ENCODE data around the gene SEC24B.
"Not testable (repeated sequence)": the region's sequence is repeated elsewhere in the genome, so short reads cannot be mapped to it uniquely, and the experiment has no call there.

Gene SEC24B

DNA sequence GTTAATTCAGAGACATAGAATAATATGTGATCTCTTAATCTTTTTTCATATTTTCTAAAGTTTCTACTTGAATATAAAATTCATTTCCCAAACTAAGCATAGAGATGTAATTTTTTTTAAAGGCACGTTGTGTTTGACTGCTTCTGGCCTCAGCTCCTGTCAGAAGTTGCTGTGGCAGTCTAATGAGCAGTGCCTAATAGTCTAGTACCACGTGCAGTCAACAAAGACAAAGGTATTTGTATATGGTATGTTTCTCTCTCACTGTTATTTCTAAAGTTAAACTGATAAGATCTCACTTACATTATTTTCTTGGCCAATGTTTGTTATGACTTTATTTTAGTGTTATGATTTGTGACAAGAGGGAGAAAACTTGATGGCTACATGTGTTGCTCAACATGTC is 77.8 kb downstream of the SEC24B start:
- no peak for DNase-seq

DNA sequence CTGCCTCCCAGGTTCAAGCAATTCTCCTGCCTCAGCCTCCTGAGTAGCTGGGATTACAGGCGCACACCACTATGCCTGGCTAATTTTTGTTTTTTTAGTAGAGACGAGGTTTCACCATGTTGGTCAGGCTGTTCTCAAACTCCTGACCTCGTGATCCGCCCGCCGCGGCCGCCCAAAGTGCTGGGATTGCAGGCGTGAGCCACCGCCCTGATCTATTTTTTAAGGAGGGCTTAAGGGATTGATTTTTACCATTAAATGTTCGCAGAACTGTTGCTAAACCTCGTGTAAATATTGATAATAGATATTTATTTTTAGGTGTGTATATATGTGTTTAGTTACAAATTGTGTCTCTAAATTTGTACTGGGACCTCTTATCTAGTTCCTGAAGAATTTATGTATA is 79.8 kb downstream of the SEC24B start:
- DNase-seq = not testable (repeated sequence)

DNA sequence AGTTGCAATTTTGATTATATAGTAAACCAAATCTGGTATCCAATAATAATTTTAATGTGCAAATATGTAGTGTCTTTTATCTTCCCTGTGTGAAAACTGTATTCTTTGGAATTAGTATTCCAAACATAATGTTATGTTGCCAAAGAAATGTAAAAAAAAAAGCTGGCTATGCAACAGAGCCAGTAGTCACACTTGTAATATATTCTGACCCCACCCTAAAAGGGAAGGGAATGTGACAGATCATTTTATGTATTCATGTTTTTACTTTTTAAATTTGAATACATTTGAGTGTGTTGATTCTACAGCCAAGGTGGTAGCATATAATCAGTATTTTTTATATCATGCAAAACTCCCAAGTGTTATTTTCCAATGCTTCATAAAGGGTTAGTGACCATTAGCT is 98.6 kb downstream of the SEC24B start:
- no peak for DNase-seq

DNA sequence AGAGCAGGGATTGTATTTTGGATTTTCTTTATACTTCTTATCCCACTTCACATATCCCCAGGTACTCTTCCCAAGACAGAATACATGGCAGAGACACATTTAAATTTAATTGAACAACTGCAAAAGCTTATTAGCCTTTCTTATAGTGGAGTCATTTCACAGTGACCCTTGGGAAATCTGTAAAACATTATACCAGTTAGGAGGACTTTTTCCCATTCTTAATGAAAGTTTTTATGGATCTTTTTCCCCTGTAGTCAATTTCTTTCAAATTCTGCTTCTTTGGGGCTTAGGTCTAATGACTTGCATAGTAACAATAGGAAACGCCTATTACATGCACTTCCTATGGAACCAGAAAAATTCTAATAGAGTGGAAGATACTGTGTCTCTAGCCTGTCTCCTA is 111.8 kb downstream of the SEC24B start:
- DNase-seq = no peak

DNA sequence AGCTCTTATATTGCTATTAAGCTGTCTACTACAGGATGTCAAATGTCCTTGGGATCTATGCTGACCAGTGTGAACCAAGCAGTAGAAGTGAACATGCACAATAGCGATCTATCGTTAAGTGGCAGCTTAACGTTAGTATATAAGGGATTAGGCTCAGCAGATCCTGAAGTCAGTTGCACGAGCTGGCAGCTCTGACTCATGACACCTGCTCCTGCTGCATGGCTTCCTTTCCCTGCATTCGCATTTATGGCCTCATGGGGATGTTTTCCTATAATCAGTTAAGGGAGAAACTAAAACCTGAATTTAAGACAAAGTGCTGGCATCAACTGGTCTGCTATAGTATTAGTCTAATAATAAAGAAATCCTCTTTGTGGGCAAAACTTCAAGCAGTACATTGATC is 113.8 kb downstream of the SEC24B start:
- no peak for DNase-seq

DNA sequence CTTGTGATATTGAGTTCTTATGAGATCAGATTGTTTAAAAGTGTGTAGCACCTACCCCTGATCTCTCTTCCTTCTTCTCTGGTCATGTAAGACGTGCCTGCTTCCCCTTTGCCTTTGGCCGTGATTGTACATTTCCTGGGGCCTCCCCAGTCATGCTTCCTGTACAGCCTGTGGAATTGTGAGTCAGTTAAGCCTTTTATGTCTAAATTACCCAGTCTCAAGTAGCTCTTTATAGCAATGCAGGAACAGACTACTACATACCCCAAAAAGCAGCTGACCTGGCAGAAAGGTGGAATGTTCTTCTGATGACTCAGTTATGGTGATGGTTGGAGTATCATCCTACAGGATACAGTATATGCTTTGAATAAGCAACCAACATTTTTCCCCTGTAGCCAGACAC is 115.0 kb downstream of the SEC24B start:
- no peak for DNase-seq

DNA sequence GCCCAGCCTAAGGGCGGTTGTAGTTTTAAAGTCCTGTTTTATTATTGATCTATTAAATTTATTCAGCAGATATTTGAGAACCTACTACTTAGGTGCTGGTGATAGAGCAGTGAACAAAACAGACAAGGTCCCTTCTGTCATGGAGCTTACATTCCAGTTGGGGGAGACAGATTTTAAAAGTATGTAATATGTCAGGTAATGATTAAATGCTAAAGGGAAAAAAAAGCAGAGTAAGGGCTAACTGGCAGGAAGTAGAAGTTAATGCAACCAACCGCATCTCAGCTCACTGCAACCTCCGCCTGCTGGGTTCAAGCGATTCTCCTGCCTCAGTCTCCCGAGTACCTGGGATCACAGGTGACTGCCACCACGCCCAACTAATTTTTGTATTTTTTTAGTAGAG is 118.6 kb downstream of the SEC24B start:
- DNase-seq = no peak

DNA sequence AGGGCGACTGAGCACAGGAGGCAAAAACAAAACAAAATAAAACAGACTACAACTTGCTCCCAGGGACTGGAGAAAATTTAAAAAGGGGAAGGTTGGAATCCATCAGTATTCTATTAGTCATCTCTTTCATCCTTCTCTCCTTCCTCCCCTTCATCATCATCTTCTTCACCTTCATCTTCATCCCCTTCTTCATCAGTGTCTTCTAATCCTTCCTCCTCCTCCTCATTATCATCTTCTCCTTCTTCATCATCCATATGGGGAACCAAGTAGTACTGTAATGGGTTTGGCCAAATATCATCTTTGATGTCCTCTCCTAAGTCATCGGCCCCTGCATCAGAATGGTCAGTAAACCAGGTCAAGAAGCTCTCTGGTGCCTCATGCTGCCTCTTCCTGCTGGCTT is 119.5 kb downstream of the SEC24B start:
- DNase-seq = no peak

DNA sequence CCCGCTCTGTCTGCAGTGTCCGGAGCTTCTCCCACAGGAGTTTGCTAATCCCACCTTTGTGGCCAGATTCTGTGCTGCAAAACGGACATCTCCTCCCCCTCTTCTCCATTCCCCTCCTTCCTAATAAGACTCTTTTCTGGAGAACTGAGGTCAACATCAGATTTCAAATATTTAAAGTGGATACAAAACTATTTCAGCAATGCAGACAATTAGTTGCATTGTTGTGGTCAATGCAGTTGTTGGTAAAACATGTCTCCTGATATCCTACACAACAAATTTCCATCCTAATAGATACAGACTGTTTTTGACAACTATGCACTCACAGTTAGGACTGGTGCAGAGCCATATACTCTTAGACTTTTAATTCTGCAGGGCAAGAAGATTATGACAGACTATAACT is 121.4 kb downstream of the SEC24B start:
- no peak for DNase-seq

DNA sequence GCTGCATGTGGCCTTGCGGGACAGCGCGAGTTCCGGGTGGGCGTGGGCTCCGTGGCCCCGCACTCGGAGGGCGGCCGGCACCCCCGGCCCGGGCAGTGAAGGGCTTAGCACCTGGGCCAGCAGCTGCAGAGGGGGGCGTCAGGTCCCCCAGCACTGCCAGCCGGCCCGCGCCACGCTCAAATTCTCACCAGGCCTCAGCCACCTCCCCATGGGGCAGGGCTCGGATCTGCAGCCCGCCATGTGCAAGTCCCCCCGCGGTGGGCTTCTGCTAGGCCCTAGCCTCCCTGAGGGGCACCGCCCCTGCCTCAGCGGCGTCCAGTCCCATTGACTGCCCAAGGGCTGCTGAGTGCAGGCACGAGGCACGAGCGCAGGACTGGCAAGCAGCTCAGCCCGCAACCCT is 123.8 kb downstream of the SEC24B start:
- DNase-seq = peak; percentile 13

DNA sequence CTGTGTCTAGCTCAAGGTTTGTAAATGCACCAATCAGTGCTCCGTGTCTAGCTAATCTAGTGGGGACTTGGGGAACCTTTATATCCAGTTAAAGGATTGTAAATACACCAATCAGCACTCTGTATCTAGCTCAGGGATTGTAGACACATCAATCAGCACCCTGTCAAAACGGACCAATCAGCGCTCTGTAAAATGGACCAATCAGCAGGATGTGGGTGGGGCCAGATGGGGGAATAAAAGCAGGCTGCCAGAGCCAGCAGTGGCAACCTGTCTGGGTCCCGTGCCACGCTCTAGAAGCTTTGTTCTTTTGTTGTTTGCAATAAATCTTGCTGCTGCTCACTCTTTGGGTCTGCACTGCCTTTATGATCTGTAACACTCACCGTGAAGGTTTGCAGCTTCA is 124.5 kb downstream of the SEC24B start:
- DNase-seq = not testable (repeated sequence)

DNA sequence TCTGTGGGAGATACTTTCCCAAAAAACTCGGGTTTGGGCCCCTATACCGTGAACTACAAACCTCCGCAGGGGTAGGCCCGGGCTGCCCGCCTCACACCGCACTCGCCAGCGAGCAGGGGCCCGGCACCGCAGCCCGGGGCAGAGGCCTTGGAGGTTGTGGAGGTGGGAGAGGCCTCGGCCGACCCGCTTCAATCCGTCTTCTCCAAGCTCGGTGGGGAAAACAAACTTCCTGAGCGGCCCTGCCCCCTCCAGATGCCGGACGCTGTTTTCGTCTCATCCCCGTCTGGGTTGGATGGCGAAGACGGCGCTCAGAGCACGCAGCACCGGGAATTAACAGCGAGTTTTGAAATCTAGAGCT is 126.0 kb downstream of the SEC24B start:
- DNase-seq = peak; percentile 26

DNA sequence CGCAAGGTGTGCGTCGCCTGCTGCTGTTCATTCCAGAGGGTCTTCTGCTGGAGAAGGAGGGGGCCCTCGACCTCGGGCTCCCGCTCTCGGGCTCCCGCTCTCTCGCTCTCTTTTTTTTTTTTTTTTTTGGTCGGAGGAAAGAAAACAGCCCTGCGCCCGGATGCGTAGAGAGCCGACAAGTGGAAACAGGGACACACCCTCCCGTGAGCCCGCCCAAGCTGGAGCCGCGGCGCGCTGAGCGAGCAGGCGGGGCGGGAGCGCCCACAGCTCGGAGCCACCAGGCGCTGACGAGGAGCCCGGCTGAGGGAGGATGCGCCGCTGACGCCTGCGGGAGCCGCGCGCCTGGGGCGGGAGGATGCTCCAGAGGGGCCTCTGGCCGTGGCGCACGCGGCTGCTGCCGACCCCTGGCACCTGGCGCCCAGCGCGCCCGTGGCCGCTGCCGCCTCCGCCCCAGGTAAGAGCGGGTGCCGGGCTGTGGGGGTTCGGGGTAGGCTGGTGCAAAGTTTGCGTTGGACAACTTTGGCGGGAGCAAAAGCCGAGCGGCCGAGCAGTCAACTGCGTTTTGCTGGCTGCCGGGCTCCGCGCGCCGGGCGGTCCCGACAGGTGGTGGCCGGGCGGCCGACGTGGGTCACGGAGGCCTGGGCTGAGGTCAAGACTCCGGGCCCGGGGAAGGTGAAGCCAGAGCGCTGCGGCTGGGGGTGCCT is 126.5 kb downstream of the SEC24B start, which contains the start of gene MCUB:
Gene MCUB, plus strand, starts transcription at position 264 of the 704 bp plus-strand sequence. Its CDS starts 92 bp downstream, at position 356.
- peak; percentile 82 for DNase-seq

DNA sequence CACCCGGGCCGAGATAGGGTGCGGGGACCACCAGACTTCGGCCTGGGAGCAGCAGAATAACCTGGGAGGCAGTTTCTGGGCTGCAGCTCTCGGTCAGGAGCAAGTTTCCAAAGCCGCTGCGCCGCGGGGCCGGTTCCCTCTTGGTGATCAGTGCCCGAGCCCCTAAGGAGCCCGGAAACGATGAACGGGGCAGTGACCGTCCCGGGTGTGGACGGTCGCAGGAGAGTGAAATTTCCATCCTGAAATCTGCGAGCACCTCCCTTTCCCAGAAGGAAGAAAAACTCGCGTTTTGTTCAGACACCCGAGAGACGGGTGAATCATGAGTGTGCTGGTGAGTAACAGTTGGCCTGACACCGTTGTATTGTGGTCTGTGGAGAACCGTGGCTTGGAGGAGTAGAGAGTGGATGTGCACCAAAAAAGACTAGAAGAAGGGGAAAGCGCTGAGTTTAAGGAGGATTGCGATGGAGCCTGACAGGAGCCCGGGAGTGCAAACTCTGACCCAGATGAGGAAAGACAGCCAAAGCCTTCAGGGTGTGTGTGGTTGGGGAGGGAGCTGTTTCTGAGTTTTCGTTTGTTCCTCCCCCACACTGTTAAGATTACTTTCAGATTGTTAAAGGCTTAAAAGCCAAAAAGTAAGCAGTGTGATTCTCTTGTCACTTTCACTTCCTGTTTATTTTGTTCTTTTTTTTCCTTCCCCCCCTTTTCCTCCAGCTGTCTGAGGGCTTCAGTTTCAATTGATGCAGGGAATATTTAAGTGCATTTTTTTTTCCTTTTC is 127.3 kb downstream of the SEC24B start:
- DNase-seq = no peak

DNA sequence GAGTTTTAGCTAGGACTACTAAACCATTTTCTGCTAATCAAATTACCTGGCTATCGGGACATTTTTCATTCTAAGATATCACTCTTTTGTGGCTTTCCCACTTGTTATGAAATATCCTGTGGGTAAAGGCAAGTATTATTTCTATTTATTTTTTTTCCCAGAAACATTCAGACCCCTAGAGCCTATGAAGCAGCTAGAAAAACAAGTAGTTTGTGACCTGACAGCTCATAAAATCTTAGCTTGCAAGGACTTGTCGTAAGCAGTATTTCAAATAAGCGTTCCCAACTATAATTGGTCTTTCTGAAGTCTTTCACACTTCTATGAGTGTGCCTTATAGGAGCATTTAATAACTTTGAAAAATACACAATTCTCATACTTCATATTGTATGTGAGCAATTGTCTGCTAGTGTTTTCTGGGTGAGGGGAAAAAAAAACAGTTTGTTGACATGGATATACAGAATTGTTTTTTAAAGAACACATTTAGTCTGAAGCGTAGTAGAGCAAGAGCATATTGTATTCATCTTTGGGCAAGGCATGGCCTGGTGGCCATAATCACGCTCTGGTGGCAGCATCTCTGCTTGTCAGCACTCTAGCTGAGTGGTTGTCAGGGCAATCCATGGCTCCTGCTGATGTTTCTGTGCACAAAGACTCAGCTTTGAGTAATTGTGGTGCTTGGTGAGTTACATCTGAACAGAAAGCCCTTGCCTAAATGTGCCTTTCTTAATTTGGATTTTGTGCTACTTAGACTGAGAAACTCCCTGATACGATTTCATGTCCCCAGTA is 129.0 kb downstream of the SEC24B start:
- no peak for DNase-seq

DNA sequence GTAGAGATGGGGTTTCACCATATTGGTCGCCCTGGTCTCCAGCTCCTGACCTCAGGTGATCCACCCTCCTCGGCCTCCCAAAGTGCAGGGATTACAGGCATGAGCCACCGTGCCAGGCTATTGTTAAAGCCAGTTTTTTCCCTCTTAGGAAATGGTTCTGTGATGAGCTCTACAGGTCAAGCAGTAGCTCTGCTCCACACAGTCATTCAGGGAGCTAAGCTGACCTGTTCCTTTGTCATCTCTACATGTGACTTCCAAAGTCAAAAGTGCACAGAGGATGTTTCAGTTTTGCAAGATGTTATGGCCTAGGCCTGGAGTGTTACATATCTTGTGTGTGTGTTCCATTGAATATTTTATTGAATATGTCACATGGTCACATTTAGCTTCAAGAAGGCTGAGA is 137.9 kb downstream of the SEC24B start:
- no peak for DNase-seq

DNA sequence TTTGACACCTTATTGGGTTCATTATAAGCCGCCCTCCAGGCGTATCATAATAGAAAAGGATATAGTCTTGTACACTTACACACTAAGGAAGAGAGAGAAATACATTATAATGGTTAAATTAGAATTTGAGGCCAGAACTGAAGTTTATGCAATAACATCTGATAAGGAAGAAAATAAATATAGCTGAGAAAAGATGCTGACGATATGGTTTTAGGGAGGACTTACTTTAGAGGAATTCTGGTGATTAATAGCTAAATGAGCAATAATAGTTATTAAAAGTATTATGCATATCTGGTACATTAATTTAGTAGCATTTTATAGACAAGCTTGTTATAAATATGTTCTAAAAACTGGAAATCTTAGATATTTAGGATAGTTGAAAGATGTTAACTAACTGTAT is 138.5 kb downstream of the SEC24B start:
- DNase-seq = no peak

DNA sequence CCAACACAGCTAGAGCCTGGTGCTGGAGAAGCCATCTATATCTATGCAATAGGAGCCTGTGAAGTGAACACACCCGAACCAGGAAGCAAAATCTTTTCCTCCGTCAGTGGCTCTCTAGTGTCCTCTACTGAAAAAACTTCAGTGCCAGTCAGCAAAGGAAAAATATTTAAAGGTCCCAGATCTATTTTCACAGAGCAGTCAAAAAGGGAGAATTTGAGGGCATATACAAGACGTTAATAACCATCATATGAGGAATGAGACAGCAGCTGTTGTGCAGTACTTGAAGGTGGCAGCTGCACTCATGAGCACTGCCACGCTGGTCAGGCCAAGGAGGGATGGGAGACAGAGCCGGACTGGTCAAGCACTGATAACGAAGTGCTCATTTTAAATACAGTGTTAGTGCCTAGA is 140.8 kb downstream of the SEC24B start:
- DNase-seq = no peak

DNA sequence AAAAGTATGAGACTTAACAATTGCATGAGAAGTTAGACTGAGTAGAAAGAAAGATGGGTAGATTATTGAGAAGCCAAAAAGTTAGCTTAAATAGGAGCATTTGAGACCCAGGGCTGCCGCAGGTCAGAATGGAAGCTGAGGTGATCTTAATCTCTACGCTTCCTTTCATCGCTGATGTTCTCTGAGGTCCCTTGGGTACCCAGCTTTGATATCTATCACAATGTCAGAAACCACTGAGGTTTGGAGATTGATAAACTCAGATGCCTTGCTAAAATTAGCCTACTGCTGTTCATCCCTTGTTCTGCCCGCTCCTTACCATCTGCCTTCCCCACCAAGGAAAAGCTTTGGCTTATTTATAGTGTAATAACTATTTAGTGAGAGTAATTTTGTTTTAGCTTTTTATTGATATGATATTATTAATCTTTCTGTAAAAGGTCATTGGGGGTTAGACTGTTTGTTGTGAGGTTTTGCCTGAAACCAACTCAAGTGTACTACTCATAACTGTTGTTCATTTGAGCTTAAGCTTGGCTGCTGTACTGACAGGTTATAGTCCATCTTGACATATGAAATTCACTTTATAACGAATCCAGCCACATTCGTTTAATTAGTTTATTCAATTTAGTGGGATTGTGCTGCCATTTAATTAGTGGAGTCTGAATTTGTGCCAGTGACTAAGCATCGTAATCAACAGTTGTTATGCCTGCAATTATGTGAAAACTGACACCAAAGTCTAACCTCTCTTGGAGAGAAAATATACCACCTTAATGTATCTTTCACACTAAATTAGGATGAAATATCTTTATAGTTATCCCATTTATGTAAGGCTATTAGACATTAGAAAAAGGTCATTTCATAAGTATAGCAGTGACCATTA is 141.6 kb downstream of the SEC24B start:
- no peak for DNase-seq

DNA sequence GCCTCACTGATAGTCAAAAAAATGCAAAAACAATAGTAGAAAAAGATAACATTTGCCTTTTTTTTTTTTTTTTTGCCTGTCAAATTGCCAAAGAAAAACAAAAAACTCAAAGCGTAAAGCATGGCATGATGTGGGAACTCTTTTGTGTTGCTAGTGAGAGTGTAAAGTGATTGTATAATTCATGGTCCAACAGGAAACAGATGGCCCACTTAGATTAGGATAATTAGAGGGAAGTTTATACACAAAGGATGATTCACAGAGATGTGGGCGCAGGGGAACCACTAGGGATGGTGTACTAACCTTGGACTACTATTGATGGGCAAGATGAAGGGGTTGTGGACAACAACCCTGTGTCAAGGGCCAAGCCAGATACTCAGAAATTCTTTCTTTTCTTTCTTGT is 142.8 kb downstream of the SEC24B start:
- no peak for DNase-seq

DNA sequence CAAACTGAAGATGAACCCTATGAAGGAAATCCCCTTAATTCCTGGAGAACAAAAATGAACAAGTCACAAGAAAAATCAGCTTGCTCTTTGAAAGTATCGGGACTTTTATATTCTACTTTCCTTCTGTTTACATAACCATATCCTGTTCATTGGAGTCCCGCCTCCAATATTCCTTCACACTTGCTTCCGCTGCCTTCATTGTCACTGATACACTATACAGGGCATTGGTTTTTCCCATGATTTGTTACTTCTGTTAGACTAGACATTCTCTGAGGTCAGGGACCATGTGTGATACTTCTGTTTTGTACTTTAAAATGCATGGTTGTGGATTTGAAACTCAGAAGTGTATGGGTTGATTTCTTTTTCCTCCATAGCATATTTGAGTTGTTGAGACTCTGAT is 145.2 kb downstream of the SEC24B start:
- no peak for DNase-seq

DNA sequence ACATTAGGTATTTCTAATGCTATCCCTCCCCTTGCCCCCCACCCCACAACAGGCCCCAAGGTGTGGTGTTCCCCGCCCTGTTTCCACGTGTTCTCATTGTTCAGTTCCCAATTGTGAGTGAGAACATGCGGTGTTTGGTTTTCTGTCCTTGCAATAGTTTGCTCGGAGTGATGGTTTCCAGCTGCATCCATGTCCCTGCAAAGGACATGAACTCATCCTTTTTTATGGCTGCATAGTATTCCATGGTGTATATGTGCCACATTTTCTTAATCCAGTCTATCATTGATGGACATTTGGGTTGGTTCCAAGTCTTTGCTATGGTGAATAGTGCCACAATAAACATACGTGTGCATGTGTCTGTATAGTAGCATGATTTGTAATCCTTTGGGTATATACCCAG is 146.4 kb downstream of the SEC24B start:
- not testable (repeated sequence) for DNase-seq

DNA sequence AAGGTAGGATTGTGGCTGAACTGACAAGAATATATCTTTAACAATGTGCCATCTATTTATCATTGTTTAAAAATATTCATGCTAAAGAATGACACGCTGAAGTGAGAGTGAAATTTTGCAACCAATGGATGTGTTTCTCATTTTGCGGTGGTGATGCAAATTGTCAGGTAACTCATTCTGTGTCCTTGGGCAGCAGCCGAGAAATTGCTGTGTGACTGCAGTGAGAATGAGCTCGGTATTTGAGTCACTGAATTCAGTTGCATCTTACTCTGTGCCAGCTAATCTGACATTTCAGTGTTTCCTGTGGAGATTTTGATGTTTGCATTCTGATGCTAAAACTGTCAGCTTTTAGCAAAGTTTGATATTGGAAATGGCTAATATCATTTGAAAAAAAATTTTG is 154.6 kb downstream of the SEC24B start:
- DNase-seq = no peak
